NCI-H2227 treated with DMSO at 0.1 percent for 48 hours (cell line): ENCODE data around the gene RSAD2.
"Not testable (repeated sequence)": the region's sequence is repeated elsewhere in the genome, so short reads cannot be mapped to it uniquely, and the experiment has no call there.

Experiments
- DNase-seq: peaks from one replicate; lab custom pipeline; 2025; lab: John Stamatoyannopoulos, UW

Gene RSAD2, protein sequence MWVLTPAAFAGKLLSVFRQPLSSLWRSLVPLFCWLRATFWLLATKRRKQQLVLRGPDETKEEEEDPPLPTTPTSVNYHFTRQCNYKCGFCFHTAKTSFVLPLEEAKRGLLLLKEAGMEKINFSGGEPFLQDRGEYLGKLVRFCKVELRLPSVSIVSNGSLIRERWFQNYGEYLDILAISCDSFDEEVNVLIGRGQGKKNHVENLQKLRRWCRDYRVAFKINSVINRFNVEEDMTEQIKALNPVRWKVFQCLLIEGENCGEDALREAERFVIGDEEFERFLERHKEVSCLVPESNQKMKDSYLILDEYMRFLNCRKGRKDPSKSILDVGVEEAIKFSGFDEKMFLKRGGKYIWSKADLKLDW

GRCh38 chr2:6877402-6878304 is at the start of gene RSAD2:
Gene RSAD2 (plus strand): TSS chr2:6877777. CDS start chr2:6877801, 24 bp downstream.
- DNase-seq: no peak

DNA sequence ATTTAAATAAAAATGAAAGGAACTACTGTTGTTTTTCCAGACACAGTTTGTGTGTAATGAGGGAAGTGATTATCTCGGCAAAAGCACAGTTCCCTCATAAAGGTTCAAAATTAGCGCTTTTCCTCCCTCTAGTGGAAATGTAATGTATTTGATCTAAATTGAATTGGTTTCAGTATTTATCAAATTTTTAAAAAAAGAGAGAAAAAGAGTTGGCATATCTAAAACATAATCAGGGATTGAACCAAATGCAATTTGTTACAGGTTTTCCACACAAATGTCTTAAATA is 49.3 kb upstream of the RSAD2 start:
- DNase-seq: peak; percentile 64

- no peak for DNase-seq
Measured at GRCh38 chr2:6831229-6831628, 46.3 kb upstream of the RSAD2 start.

DNA sequence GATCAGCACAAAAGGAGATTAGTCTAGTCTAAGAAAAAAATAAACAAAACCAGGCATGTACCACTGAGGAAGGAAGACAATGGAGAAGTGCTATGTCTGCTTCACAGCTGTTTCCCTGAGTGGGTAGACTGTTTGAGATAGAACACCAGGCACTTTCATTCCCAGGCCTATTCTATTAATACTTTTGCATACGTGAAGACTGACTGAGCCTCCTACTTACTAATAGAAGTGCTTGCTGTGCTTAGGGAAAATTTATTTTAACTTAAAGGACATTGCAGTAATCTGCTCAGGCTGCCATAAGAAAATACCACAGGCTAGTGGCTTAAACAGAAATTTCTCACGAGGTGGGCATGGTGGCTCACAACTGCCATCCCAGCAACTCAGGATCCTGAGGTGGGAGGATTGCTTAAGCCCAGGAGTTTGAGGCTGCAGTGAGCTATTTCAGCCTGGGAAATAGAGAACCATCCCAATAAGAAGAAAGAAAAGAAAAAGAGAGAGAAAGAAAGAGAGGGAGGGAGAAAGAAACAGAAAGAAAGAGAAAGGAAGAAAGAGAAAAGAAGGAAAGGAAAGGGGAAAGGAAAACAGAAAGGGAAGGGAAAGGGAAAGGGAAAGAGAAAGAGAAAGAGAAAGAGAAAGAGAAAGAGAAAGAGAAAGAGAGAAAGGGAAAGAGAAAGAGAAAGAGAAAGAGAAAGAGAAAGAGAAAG is 44.8 kb upstream of the RSAD2 start:
- DNase-seq: no peak

DNA sequence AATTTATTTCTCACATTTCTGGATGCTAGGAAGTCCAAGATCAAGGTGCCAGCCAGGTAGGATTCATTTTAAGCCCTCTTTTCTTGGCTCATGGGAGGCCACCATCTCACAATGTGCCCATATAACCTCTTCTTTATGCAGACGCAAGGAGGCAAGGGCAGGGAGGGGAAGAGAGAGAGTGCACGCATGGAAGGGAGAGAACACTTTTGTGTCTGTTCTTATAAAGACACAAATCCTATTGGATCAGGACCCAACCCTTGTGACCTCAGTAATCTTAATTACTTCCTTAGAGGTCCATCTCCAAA is 44.3 kb upstream of the RSAD2 start:
- no peak for DNase-seq

DNA sequence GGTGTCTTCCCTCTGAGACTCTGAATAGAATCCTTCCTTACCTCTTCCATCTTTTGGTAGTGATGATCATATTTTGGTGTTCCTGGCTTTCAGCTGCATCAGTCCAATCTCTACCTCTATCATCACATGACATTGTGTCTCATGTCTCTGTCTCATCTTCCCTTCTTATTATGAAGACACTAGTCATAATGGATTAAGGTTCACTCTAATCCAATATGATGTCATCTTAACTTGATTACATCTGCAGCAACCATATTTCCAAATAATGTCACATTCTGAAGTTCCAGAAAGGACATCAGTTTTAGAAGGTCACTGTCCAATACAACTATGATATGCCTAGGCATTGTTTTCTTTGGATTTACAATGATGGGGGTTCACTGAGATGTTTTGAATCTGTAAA is 43.4 kb upstream of the RSAD2 start:
- no peak for DNase-seq

DNA sequence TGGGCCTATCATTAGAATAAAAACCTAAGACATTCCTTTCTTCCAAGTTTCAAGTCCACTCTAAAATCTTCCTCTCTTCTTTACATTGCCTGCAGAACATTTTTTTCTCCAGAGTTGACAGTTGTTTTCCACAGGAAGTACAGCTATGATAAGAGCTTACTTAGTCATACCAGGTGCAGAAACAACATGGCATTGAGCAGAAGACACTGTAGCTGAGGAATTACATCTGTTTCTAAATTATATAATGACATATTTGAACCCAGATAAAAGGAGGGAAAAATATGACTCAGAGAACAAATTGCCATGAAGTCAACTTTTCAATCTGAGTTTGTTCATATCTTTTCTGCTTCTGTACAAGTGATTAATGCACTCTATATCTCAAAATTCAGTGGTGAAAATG is 42.1 kb upstream of the RSAD2 start:
- DNase-seq: no peak

- no peak for DNase-seq
Measured at GRCh38 chr2:6838673-6839319, 38.8 kb upstream of the RSAD2 start.

- no peak for DNase-seq
Measured at GRCh38 chr2:6841537-6842287, 35.9 kb upstream of the RSAD2 start.

DNA sequence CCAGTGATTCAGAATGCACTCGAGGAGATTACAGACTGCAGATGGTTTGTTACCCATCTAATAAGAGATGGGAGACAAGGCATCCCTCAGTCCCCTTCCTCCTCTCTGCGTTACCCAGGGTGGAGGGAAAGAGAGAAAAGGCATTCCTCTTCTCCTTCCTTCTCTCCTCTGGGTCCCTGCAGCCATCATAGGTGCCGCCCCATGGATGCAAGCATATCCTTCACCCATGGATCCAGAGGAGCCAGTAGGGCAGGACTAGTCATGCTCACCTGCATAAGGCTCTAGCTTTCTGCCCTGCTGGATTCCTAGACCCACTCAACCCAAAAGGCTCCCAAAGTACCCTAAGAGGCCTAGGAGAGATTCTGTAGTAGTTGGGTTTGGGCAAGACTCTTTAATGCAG is 32.3 kb upstream of the RSAD2 start:
- no peak for DNase-seq

GRCh38 chr2:6845903-6846302 is 31.7 kb upstream of the RSAD2 start:
- DNase-seq: no peak

GRCh38 chr2:6846540-6846939 is 31.0 kb upstream of the RSAD2 start:
- DNase-seq: no peak

- DNase-seq: no peak
Measured at GRCh38 chr2:6846967-6847681, 30.5 kb upstream of the RSAD2 start.

DNA sequence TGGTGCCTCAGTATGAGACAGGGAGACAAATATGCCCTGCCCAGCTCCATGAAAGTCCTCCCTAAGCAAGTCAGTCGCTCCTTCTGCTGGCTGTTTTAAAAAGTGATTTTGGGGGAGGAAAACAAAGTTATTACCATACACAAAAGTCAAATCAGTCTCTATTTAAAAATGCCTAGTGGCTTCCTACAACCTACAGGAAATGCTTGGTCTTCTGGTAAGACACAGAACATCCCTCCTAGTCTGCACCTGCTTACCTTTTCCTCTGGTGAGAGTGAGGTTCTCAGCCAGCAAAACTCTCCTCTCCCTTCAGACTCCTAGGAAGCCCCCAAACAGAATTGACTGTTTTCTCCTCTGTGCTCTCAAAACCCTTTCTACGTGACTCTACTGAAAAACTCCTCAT is 25.4 kb upstream of the RSAD2 start:
- no peak for DNase-seq

- DNase-seq: peak; percentile 86
Measured at GRCh38 chr2:6854416-6854815, 23.2 kb upstream of the RSAD2 start.

DNA sequence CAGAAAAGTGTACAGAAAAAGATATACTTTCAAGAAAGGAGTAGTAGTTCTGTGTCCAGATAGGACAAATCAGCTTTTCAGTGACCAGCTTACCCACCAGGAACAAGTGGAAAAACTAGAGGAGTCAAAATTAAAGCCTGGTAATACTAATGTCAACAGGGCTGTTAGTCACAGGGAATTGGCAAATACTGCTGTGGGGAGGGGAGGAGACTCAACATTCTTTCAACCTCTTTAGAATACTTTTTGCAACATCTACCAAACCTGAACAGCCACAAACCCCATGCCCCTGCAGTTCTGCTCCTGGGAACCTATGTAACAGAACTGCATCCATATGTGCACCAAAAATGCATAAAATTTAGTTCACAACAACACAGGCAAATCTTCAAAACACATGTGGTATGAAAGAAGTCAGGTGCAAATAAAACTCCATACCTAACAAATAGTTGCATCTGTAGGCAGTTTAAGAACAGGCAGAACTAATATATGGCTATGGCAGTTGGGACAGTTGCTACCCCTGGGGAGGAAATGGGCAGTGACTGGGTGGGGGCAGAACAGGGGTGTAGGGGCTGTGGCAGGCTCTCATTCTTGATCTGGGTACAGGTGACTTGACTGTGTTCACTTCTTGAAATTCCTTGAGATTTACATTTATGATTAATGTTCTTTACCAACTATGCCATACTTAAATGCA is 21.6 kb upstream of the RSAD2 start:
- DNase-seq: no peak

GRCh38 chr2:6856548-6856920 is 21.0 kb upstream of the RSAD2 start:
- DNase-seq: no peak

- not testable (repeated sequence) for DNase-seq
Measured at GRCh38 chr2:6858466-6859027, 19.0 kb upstream of the RSAD2 start.

GRCh38 chr2:6860296-6860695 is 17.3 kb upstream of the RSAD2 start:
- no peak for DNase-seq

GRCh38 chr2:6863792-6864191 is 13.8 kb upstream of the RSAD2 start:
- DNase-seq: peak; percentile 11
